Fibroblast of mammary gland (primary cell): ENCODE results near the gene FGF13.

Experiments
- DNase-seq: peaks from one replicate; pipeline ENCODE4 v3.0.0-alpha.2; 2010; ENCODE audit warnings: low read depth
- H3K4me3 ChIP-seq: 2 replicates; pipeline ENCODE4 v1.5.1; 2011; ENCODE audit warnings: low read depth, mild to moderate bottlenecking, low read length, moderate library complexity; ENCODE audit not compliant: control insufficient read depth
- CTCF ChIP-seq: conservative IDR thresholded peaks from 2 replicates; pipeline ENCODE4 v1.5.1; 2011; ENCODE audit warnings: low read depth, low read length, inconsistent platforms; ENCODE audit not compliant: control insufficient read depth, insufficient read depth

The FGF13 gene

GRCh38 chrX:138742217-138742616, 30.7 kb upstream of the FGF13 start:
- no peak for DNase-seq

GRCh38 chrX:138740341-138740740, 28.8 kb upstream of the FGF13 start:
- DNase-seq: no peak
- H3K4me3 ChIP-seq: no peak overlapping the region
- no peak for TF ChIP-seq CTCF

More at GRCh38 chrX:138742217-138742616, 30.7 kb upstream of the FGF13 start:
- no peak for TF ChIP-seq CTCF
- H3K4me3 ChIP-seq: no peak overlapping the region

- H3K4me3 ChIP-seq: no peak overlapping the region
- TF ChIP-seq CTCF: no peak
- DNase-seq: no peak
These were observed 11.8 kb upstream of the FGF13 start for GRCh38 chrX:138723301-138723700.

GRCh38 chrX:138719396-138719795, 7.9 kb upstream of the FGF13 start:
- no peak overlapping the region for H3K4me3 ChIP-seq
- no peak for DNase-seq
- no peak for TF ChIP-seq CTCF

- no peak for DNase-seq
- TF ChIP-seq CTCF: no peak
- no peak overlapping the region for H3K4me3 ChIP-seq
These were observed 7.4 kb upstream of the FGF13 start for GRCh38 chrX:138718941-138719340.

GRCh38 chrX:138710866-138711341, 613 bp downstream of the FGF13 start:
- DNase-seq: no peak
- TF ChIP-seq CTCF: no peak
- no peak overlapping the region for H3K4me3 ChIP-seq

- no peak for TF ChIP-seq CTCF
- DNase-seq: no peak
- no peak overlapping the region for H3K4me3 ChIP-seq
These were observed 1.4 kb downstream of the FGF13 start for GRCh38 chrX:138709886-138710791.
